ENCODE measurements around the gene ANKRD16.
A peak's percentile ranks its signal among the peaks of the same experiment; 100 is the strongest.
"Not testable (repeated sequence)": the region's sequence is repeated elsewhere in the genome, so short reads cannot be mapped to it uniquely, and the experiment has no call there.

The ANKRD16 gene

DNA sequence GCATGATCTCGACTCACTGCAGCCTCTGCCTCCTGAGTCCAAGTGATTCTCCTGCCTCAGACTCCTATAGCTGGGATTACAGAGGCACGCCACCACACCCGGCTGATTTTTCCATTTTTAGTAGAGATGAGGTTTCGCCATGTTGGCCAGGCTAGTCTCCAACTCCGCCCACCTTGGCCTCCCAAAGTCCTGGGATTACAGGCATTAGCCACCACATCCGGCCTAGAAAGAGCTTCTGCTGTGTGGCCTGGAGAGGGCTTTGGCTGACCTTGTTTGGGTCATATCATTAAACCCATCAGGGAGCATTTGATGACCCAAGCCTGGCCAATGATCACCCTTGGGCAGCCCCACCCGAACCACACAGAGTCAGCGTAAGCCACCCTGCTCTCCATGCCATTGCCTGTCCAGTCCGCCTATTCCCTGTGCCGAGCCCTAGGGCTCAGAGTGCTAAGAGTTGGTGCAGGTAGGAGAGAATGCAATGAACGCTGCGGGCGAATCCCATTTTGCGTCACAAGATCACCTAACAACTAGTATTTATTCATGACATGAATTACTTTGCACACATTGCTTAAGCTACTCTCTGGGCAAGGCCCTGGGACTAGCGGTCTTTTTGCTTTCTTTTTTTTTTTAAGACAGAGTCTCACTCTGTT is 54.1 kb downstream of the ANKRD16 start:
- DNase-seq (ENCODE audit: low read depth in 3 of 3), result no peak

DNA sequence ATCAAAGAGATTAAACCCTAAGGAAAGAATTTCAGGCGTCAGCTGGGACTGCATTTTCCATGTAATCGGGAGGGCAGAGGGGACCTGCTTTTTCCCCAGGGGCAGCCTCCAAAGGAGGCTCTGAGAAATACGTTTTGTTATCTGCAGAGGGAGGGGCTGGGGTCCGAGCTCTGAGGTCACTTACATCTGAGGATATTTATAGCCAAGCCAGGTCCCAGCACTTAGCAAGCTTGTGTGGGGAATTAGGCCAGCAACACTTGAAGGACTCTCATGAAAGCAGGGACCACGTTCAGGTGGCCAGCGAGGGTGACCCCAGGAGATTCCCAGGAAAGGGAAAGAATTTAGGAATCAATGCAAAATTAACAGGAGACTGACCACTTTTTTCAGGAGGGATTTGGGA is 55.9 kb downstream of the ANKRD16 start:
- DNase-seq (ENCODE audit: low read depth in 3 of 3), result no peak

DNA sequence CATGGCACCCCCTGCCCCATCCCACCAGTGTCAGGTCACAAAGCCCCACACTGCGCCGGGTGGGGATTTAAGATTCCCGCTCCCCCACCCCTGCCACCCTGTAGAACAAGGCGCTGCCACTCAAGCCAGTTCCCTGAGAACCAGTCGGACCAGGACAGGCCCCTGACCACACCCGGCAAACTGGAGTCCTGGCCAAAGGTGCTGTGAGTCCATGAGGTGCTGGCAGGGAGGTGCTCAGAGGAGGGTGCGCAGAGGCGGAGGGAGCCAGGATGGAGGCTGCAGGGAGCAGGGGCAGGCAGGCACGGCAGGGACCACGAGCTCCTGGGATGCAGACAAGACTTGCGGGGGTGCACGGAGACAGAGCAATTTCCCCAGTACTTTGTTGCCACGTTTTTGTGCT is 56.7 kb downstream of the ANKRD16 start:
- no peak for DNase-seq (ENCODE audit: low read depth in 3 of 3)

DNA sequence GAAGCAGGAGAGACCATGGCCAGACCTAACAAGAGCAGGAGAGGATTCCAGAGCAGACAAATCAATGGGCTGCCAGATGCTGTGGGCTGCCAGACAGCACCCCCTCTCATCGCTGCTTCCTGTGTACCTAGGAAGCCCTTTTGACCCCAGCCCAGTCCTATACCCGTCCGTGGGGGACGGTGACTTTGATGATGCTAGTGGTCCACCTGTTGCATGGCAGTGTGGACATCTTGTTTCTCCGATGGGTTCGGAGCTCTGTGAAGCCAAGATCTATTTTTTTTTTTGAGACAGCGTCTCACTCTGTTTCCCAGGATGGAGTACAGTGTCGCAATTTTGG is 58.3 kb downstream of the ANKRD16 start:
- DNase-seq (ENCODE audit: low read depth in 3 of 3), result no peak

DNA sequence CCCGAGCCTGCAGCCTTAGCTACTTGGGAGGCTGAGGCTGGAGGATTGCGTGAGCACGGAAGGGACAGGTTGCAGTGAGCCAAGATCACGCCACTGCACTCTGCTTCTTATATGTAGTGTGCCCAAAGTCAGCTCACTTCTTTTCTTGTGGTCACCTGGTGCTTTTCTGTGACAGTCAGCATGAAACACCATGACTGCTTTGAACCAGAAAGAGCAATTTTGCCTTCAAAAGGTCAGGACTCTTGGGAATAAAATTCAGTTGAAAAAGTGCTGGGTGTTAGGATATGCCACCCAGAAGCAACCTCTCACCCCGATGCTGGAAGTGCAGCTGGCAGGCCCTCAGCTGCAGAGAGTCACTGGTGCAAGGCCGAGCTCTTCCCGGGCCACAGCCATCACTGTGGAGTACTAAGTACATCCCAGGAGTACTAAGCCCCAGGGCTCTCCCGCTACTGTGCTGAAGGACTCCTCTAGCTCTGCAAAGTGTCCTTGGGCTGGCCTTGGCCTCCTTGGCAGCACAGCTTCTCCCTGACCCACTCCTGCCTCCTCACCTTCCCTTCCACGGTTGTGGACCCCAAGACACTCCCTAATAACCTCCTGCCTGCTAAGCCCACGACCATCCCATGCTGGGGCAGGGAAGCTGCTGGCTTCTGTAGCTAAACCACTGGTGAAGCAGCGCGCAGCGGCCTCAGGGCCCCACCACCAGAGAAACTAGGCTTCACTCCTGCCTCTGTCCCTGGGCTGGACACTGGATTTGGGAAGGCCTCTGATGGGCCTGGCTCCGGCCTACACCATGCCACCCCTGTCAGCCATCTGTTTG is 58.9 kb downstream of the ANKRD16 start:
- DNase-seq (ENCODE audit: low read depth in 3 of 3), result no peak

DNA sequence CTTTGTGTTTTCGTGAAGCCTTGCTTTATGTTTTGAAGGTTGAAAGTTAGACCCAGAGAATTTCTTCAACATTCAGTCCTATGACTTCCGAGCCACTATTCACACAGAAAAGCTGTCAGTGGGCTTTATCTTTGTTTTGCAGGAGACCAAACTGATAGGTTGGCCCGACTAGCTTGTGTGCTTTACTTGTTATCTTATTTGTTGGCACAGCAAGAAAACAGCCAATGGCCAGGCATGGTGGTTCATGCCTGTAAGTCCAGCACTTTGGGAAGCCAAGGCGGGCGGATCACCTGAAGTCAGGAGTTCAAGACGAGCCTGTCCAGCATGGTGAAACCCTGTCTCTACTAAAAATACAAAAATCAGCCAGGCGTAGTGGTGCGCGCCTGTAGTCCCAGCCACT is 60.4 kb downstream of the ANKRD16 start:
- no peak for DNase-seq (ENCODE audit: low read depth in 3 of 3)

DNA sequence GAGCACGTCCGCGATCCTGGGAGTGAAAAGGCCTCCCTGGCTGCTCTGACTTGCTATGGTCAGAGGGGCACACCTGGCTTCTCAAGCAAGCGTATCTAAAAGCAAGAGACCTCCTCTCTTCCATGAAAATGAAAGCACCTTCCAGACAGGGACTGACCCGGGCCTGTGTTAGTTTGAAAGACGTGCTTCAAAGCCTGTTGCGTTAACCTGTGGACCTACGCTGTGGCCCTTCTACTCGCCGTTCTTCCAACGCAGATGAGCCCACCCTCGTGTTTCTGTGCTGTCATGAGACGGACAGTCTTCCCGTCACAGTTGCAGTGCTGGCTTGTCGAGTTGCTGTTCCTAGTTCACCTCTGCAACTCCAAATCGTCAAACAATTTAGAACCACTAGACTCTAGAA is 61.0 kb downstream of the ANKRD16 start:
- DNase-seq (ENCODE audit: low read depth in 3 of 3), result no peak

DNA sequence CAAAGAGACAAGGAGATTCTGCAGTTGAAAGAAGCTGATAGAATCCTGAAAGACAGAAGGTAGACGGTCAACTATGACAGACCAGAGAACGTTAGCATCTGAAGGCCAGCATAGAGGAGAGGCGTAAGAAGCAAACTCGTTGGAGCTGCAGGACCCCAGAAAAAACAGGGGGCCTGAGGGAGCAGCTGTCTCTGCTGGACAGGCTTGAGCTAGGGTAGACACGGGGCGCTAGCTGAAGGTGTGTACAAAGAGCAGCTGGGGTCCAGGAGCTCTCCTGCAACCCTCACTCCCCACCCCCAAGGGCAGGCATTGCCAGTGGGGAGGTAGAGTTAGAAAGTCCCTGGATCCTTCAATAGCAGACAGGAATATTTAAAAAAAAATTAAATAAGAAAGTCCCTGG is 61.9 kb downstream of the ANKRD16 start:
- no peak for DNase-seq (ENCODE audit: low read depth in 3 of 3)

DNA sequence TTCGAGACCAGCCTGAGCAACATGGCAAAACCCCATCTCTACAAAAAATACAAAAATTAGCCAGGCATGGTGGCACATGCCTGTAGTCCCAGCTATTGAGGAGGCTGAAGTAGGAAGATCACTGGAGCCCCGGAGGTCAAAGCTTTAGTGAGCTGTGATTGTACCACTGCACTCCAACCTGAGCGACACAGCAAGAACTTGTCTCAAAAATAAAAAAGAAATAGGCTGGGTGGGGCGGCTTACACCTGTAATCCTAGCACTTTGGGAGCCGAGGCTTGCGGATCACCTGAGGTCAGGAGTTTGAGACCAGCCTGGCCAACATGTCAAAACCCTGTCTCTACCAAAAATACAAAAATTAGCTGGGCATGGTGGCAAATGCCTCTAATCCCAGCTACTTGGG is 63.2 kb downstream of the ANKRD16 start:
- not testable (repeated sequence) for DNase-seq (ENCODE audit: low read depth in 3 of 3)

DNA sequence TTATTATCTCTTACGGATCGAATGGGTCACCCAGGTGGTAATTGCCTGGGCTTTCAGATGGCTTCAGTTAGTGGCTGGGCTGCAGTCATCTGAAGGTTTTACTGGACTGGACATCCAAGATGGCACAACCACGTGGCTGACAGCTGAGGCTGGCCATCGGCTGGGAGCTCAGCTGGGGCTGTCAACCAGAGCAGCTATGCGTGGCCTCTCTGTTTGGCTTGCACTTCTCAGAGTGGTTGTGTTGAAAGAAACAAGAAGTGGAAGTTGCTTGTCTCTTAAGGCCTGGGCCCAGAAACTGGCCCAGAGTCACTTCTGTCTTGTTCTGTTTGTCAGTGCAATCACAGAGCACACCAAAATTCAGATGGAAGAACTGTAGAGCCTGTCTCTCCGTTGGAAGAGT is 70.8 kb downstream of the ANKRD16 start:
- no peak for DNase-seq (ENCODE audit: low read depth in 3 of 3)

DNA sequence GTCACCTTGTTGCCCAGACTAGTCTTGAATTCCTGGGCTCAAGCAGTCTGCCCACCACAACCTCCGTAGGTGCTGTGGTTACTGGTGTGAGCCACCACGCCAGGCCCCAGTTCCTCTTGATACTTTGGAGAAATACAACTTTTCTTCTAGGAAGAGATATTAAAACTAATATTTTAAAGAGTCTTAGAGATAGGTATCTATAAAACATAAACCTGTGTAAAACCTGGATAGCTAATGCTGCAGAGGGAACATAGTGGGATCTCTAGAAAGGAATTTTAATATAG is 71.7 kb downstream of the ANKRD16 start:
- no peak for DNase-seq (ENCODE audit: low read depth in 3 of 3)

DNA sequence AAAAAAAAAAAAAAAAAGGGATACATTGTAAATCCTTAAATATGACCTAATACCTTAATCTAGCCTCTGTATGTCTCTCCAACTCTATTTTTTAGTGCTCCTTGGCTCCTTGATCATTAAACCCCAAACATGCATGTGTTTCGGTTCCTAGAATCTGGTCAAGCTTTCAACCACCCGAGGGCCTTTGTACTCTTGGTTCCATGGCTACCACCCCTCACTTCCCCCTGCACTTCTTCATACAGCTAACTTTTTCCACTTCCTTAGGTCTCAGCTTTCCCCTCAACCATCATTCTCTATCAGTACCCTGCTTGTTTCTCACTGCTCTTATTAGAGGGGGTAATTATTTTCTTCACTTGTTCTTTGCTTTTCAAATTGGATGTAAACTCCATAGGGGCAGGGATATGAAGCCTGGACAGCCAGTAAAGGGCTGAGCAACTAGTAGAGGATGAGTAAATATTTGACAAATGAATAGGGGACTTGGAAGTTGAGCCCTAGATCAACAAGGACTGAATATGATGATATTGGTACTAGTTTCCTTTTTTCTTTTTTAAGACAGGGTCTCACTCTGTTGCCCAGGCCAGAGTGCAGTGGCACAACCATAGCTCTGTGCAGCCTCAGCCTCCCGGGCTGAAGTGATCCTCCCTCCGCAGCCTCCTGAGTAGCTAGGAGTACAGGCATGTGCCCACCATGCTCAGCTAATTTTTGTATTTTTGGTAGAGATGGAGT is 72.2 kb downstream of the ANKRD16 start:
- no peak for DNase-seq (ENCODE audit: low read depth in 3 of 3)

DNA sequence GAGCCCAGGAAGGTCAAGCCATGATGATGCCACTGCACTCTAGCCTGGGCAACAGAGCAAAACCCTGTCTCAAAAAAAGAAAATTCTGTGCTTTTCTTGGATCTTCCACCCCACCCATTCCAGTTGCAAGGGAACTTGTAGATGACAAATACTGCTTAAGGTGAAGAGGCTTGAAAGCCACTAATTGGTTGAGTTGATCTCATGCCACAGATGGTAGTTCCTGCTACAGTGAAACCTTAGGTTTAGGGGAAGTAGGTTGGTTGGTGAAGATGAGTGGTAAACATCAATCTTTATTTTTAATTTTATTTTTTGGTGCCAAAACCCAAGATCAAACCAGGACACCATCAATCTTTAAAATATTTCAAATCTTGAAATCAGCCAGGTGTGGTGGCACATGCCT is 73.5 kb downstream of the ANKRD16 start:
- DNase-seq (ENCODE audit: low read depth in 3 of 3), result no peak

DNA sequence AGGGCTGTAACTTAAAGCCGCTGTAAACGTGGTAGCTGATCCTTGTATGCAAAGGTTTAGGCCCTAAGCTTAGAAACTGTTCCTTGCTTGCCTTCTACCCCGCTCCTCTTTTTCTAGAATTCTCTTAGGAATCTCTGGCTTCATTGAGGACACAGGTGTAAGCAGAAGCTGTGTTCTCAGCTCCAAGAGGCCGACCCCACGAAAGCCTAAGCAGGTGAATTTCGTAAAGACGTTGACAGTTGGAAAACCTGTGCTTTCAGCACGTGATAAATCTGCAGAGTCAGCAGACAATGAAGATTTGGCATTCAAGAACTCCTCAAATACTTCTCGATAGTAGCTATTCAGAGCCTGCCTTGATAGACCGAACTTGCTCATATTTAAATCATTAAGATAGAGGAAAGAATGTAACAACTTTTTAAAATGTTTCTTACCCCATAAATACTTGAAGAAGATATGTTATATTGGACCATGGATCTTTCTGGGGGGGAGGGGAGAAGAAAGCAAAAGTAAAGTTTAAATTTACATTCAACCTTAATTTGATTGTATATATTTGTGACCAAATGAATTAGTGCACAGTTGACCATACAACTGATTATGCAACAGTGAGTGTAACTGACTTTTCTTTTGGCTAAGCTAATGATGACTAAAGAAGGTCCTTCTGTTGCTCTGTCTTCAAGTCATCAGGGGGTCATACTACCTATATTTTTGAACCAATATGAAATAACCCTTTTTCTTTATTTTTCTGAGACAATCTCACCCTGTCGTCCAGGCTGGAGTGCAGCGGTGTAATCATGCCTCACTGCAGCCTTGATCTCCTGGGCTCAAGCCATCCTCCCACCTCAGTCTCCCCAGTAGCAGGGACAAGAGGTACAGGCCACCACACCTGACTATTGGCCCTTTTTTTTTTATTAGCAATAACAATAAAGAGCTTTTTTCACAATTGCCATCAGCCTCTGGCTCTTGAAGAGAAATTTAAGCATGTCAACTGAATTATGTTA is 75.3 kb downstream of the ANKRD16 start:
- DNase-seq (ENCODE audit: low read depth in 3 of 3), result no peak

DNA sequence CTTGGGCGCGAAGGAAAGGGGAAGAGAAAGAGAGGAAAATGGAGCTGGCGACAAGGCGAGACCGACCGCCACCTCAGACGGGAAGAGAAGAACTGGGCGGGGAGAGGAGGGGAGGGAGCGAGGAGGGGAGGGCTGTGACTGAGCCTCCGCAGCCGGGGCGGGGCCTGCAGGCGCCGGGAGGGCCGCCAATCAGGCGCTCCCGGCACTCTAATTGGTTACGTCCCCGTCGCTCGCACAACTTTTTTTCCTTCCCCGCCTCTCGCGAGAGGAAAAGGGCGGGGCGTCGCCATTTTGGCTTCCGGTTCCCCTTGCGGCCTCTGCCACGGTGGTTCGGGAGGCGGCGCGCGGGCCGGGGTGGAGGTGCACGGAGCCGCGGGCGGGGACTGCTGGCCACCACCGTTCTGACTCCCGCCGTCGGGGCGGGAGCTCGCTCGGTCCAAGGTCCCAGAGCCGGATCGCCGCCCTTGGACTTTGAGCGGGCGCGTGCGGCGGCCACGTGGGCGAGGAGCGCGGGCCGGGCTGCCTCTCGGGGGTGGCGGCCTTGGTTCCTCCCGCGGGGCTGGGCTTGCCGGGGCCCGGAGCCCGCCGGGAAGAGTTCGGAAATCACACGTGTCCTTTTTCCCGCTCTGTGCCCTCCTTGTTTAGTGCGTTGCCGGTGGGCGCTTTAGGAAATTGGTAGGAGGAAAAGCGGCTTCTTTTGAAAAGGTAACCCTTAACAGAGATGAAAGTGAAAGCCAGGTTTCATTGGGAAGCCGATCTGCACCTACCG is 76.2 kb downstream of the ANKRD16 start, which contains the start of gene GDI2:
TSS of gene GDI2 (minus strand) at position 94 of the 769 bp plus-strand sequence. CDS start 176 bp downstream, outside the sequence.
- DNase-seq (ENCODE audit: low read depth in 3 of 3), result peak; percentile 90 to 95 (median 92)

DNA sequence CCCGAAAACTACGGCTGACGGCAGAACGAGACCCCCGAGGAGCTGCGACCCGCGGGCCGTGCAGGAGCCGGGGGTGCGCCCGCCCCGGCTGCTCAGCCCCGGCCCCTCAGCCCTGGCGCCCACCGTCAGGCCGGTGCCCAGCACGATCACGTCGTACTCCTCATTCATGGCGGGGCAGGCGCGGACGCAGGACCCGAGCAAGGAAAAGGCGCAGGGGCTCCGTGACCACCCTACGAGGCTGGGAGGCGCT is 76.7 kb downstream of the ANKRD16 start:
- DNase-seq (ENCODE audit: low read depth in 3 of 3), result no peak

DNA sequence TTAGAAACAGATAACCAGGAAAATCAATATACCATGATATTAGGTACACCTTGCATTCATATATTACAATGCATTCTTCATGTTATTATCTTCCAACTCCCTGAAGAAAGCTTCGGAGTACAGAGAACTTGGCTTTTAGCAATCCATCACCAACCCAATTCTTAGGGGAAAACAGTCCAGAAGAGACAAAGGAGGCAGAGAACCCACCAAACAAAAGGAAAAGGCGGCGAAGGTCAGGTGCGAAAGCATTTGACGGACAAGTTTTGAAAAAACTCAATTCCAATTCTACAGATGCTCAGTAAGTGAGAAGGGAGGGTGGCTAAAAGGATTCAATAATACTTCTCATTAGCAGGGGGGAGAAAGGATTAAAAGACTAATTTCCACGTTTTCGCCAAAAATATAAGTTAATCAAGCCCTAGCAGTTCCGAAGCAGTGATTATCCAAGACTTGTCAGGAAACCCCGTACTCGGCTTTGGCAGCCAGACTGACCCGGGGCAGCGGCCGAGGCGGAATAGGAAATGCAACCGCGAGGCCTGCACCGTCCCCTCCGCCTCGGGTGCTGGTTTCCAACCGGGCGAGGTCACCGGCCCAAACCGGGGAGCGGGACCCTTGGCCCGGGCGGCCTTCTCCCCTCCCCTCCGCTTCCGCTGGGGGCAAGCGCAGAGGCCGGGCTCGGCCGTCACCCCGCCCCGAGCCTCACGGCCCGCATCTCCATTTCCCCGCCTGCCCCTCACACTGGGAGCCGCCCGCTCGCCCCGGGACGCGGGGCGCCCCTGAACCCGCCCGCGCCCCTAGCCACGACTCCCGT is 77.2 kb downstream of the ANKRD16 start:
- peak in 1 of 3 experiments; percentile 5 for DNase-seq (ENCODE audit: low read depth in 3 of 3)
